Thyroid gland (tissue), 4 donors: Measurements from ENCODE around the gene LRRN4CL.

Source experiments
- CTCF ChIP-seq, 6 experiments: fragments of 200-600 bp in 3 of 6; fragments of 450-650 bp in 3 of 6; sonication (generic) in 3 of 6; IDR thresholded peaks; one replicate each; pipeline ENCODE4 v1.5.1; 2016 to 2019; ENCODE audit warnings: antibody characterized with exemption in 6 of 6, mild to moderate bottlenecking in 2 of 6, inconsistent platforms in 1 of 6, moderate library complexity in 1 of 6
- POLR2A ChIP-seq, 2 donors: fragments of 450-650 bp; IDR thresholded peaks; one replicate each; pipeline ENCODE4 v1.6.1; 2017; ENCODE audit warnings: antibody characterized with exemption in 2 of 2, mild to moderate bottlenecking in 2 of 2, moderate library complexity in 1 of 2

DNA sequence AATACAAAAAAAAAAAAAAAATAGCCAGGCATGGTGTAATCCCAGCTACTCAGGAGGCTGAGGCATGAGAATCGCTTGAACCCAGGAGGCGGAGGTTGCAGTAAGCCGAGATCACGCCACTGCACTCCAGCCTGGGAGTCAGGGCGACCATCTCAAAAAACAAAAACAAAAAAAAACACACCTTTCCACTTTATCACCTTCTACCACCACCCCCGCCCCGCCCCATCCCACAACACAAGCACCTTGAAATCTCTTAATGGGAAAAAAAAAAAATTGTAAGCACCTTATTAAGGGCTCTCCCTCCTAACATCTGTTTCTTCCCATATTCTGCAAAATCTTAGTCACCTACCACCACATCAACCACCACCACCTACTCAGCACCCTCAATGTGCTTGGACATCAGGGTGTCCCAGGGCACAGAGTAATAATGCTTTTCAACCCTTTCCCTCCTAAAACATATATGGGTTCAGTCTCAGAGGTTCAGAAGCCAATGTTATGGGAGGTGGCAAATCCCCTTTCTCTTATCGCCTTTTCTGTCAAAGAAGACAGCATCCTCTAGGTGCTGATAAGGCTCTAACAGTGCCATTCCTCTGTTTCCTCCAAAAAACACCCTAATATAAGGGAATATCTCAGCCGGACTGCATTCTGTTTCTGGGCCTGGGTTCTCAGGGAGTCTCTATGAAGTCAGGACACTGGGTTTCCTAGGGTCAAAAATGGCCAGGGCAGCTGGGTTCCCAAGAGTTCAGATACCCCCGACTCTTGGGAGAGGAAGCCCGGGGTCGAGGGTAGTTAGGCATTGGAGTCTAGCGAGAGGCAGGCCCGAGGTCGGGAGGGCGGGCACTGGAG lies 36.9 kb downstream of the LRRN4CL start:
- TF ChIP-seq CTCF (IDR thresholded peaks at IDR 0.05) (no peak), POLR2A (IDR thresholded peaks at IDR 0.05) (no peak)
